CD4-positive, alpha-beta memory T cell (primary cell): ENCODE data around the gene ANKMY1. TPM values are rescaled to one million over a fixed set of nuclear protein-coding genes. Genes with fewer than 3 reads are reported as not detected.
A peak's percentile ranks its signal among the peaks of the same experiment; 100 is the strongest.

ENCODE experiments used
- CTCF ChIA-PET: fragments of 350-600 bp; sonication (Branson Sonifier 250); formaldehyde crosslinking; loops from one replicate; lab custom pipeline; 2021; ENCODE audit warnings: inconsistent platforms; ENCODE audit not compliant: partially characterized antibody; lab: Charles Lee
- POLR2A ChIA-PET: fragments of 350-600 bp; sonication (Branson Sonifier 250); formaldehyde crosslinking; loops from one replicate; lab custom pipeline; 2021; ENCODE audit not compliant: partially characterized antibody; lab: Charles Lee
- DNase-seq, 5 donors: peaks; one replicate each; pipeline versions ENCODE4 v3.0.0 to v3.0.0-alpha.2; 2020 to 2022; ENCODE audit warnings: mixed read lengths in 1 of 5
- H3K27ac ChIP-seq: one replicate; pipeline ENCODE4 v1.7.0; 2013; ENCODE audit warnings: low read depth, low read length
- H3K27me3 ChIP-seq: 2 replicates; pipeline ENCODE4 v1.7.0; 2013; ENCODE audit warnings: mild to moderate bottlenecking, low read length, moderate library complexity; ENCODE audit not compliant: insufficient read depth
- H3K36me3 ChIP-seq: 2 replicates; pipeline ENCODE4 v1.7.0; 2013; ENCODE audit warnings: mild to moderate bottlenecking, low read length, moderate library complexity; ENCODE audit not compliant: insufficient read depth
- H3K4me1 ChIP-seq: 2 replicates; pipeline ENCODE4 v1.7.0; 2013; ENCODE audit warnings: mild to moderate bottlenecking, low read length, moderate library complexity; ENCODE audit not compliant: insufficient read depth
- H3K4me3 ChIP-seq, 2 donors: one replicate each; pipeline ENCODE4 v1.7.0; 2013; ENCODE audit warnings: low read length in 2 of 2, mild to moderate bottlenecking in 1 of 2
- H3K9me3 ChIP-seq, 2 donors: one replicate each; pipeline ENCODE4 v1.7.0; 2013; ENCODE audit warnings: low read length in 2 of 2, control low read depth in 1 of 2; ENCODE audit not compliant: control insufficient read depth in 1 of 2
- H3K27ac Mint-ChIP-seq, 7 donors: one replicate each; pipeline ENCODE4 v1.8.0; 2020 to 2021; ENCODE audit warnings: mixed read lengths in 7 of 7, mild to moderate bottlenecking in 6 of 7, inconsistent platforms in 3 of 7, moderate library complexity in 3 of 7
- H3K27me3 Mint-ChIP-seq, 2 donors: one replicate each; pipeline ENCODE4 v1.8.0; 2020 to 2021; ENCODE audit warnings: mixed read lengths in 2 of 2
- H3K36me3 Mint-ChIP-seq, 2 donors: one replicate each; pipeline ENCODE4 v1.8.0; 2020 to 2021; ENCODE audit warnings: mixed read lengths in 2 of 2, inconsistent platforms in 1 of 2, mild to moderate bottlenecking in 1 of 2
- H3K4me1 Mint-ChIP-seq, 4 donors: one replicate each; pipeline ENCODE4 v1.8.0; 2020 to 2021; ENCODE audit warnings: mixed read lengths in 4 of 4, mild to moderate bottlenecking in 1 of 4
- H3K4me3 Mint-ChIP-seq, 8 donors: one replicate each; pipeline ENCODE4 v1.8.0; 2020 to 2021; ENCODE audit warnings: mixed read lengths in 8 of 8, mild to moderate bottlenecking in 7 of 8, moderate library complexity in 6 of 8, inconsistent platforms in 3 of 8
- H3K9me3 Mint-ChIP-seq, 8 donors: one replicate each; pipeline ENCODE4 v1.8.0; 2020 to 2021; ENCODE audit warnings: mixed read lengths in 8 of 8, mild to moderate bottlenecking in 5 of 8, inconsistent platforms in 3 of 8, moderate library complexity in 1 of 8
- intact Hi-C: fragments of 100-400 bp; cut with micrococcal nuclease; formaldehyde crosslinking; loops from one replicate; pipeline ENCODE4 v1.15.1; 2023
- polyA plus RNA-seq, 2 donors: library from polyadenylated mRNA; unstranded; fragments of 300-500 nt; fragmentation: Illumina TruSeq; gene quantifications; one replicate each; pipeline ENCODE4 v1.2.3, GENCODE V29; 2021
- total RNA-seq, 2 experiments: library from RNA; stranded (reverse); gene quantifications; one replicate each; pipeline ENCODE4 v1.2.3, GENCODE V29; 2021

Gene ANKMY1
- total and polyA plus RNA-seq, 4 experiments from 2014 or later = 9.4 to 84.8 (median 43.3) TPM

DNA sequence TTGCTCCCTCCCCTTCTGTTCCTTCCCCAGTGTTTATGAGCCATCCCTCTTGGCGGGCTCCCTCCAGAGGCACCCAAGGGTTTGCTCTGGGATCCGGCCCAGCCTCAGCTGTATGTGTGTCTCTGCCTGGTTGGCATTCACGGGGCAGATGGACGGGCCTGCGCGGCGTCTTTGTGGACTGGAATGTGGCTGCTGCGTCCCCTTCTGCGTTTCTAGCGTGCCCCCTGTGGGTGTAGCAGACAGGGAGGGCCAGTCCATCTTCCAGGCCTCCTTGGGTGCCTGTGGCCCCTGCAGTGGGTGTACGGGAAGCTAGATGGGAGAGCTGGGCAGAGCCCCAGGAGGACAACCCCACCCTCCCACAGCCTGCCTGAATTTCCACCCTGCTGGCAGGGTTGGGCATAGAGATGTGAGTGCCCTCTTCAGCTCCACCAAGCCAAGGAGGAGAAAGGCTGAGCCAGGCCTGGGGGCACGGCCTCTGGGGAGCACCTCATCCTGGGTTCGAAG lies 106.6 kb downstream of the ANKMY1 start:
- Mint-ChIP-seq H3K4me3 (peak overlapping the region in 4 of 8 donors; percentile 8 to 82 (median 32)), H3K27me3 (peaks cover 19 to 31% of the 10 kb centered on the region in 2 donors), H3K9me3 (peaks cover 0 to 1% (median 0%) of the 10 kb centered on the region in 8 donors), H3K27ac (no peak overlapping the region), H3K36me3 (no peaks in the 10 kb centered on the region), H3K4me1 (peaks cover 4 to 18% (median 10%) of the 10 kb centered on the region in 4 donors)
- DNase-seq = peak in 1 of 5 donors; percentile 9
- Histone ChIP-seq H3K27me3 (peaks cover 18% of the 10 kb centered on the region), H3K4me1 (peaks cover 11% of the 10 kb centered on the region), H3K4me3 (no peak overlapping the region), H3K36me3 (no peaks in the 10 kb centered on the region), H3K9me3 (no peaks in the 10 kb centered on the region), H3K27ac (no peak overlapping the region)
- ChIA-PET CTCF (no interaction called here), POLR2A (no interaction called here)
- intact Hi-C loops = no loop called here

DNA sequence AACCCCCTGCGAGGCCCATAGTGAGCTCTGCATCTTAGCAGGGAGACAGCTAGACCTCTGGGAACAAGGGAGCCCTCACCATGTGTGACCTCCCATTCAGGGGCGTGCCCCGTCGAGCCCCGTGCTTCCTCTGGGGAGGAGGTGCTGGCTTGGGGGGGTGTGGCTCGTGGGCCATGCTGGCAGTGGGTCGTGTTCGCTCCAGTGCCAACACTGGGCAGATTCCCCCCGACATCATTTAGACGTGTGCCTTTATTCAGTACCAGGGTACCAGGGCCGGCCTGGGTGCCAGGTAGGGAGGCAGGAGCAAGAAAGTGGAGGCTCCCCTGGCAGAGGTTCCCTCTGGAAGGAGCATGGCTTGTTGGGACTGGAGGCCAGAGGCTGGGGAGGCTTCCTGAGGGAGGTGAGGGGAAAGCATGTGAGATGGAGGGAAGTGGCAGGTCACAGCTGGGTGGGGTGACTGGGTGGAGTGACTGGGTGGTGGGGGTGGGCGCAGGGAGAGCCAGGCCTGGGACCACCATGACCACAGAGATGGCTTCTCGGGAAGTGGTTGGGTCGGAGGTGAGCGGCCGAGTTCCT lies 107.2 kb downstream of the ANKMY1 start:
- Histone ChIP-seq H3K4me1 (peaks cover 11% of the 10 kb centered on the region), H3K4me3 (no peak overlapping the region), H3K36me3 (no peaks in the 10 kb centered on the region), H3K9me3 (no peaks in the 10 kb centered on the region), H3K27ac (no peak overlapping the region), H3K27me3 (peaks cover 18% of the 10 kb centered on the region)
- H3K27me3 Mint-ChIP-seq = peaks cover 19 to 31% of the 10 kb centered on the region in 2 donors
- peaks cover 0 to 1% (median 0%) of the 10 kb centered on the region in 8 donors for H3K9me3 Mint-ChIP-seq
- H3K4me3 Mint-ChIP-seq = peak overlapping the region in 2 of 8 donors; percentile 12 to 20
- ChIA-PET POLR2A (no interaction called here), CTCF (no interaction called here)
- DNase-seq = peak in 1 of 5 donors; percentile 8
- intact Hi-C loops = no loop called here
- no peaks in the 10 kb centered on the region for H3K36me3 Mint-ChIP-seq
- H3K4me1 Mint-ChIP-seq = peaks cover 4 to 18% (median 10%) of the 10 kb centered on the region in 4 donors
- H3K27ac Mint-ChIP-seq = no peak overlapping the region

DNA sequence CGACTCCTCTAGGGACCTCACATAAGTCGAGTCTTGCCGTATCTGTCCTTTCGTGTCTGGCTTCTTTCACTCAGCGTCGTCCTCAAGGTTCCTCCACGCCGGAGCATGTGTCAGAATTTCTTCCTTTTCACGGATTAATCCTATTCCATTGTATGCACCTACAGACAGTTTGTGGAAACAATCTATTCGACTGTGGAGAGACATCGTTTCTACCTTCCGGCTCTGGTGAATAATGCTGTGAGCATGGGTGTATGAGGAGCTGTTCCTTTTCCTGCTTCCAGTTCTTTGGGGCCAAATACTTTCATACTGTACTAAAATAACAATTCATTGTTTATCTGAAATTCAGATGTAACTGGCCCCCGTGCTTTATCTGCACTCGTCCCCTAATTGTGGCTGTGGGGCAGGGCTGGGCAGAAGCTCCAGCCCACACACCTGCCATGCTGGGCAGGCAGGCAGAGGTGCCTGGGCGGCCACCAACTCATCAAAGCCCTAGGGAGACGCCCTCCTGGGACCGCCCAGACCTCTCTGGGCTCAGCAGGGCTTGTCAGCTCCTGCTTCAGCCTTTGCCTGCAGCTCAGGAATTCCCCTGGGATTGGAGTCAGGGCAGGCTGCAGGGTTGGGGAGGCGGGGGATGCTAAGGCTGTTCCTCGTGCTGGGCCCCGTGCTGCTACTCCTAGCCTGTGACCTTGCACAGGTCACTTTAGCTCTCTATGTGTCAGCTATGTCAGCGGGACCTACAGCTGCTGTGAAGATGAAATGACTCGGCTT lies 107.8 kb downstream of the ANKMY1 start:
- no peaks in the 10 kb centered on the region for H3K36me3 Mint-ChIP-seq
- peaks cover 16% of the 10 kb centered on the region for H3K27me3 ChIP-seq
- peaks cover 4 to 17% (median 10%) of the 10 kb centered on the region in 4 donors for H3K4me1 Mint-ChIP-seq
- H3K36me3 ChIP-seq = no peaks in the 10 kb centered on the region
- CTCF ChIA-PET = no interaction called here
- peak in 1 of 5 donors; percentile 9 for DNase-seq
- intact Hi-C loops = no loop called here
- POLR2A ChIA-PET = no interaction called here
- H3K4me3 Mint-ChIP-seq = peak overlapping the region in 2 of 8 donors; percentile 12 to 20
- H3K27ac ChIP-seq = no peak overlapping the region
- H3K27ac Mint-ChIP-seq = no peak overlapping the region
- H3K4me3 ChIP-seq = no peak overlapping the region
- peaks cover 0 to 1% (median 0%) of the 10 kb centered on the region in 8 donors for H3K9me3 Mint-ChIP-seq
- H3K27me3 Mint-ChIP-seq = peaks cover 19 to 33% of the 10 kb centered on the region in 2 donors
- H3K9me3 ChIP-seq = no peaks in the 10 kb centered on the region
- H3K4me1 ChIP-seq = peaks cover 11% of the 10 kb centered on the region

DNA sequence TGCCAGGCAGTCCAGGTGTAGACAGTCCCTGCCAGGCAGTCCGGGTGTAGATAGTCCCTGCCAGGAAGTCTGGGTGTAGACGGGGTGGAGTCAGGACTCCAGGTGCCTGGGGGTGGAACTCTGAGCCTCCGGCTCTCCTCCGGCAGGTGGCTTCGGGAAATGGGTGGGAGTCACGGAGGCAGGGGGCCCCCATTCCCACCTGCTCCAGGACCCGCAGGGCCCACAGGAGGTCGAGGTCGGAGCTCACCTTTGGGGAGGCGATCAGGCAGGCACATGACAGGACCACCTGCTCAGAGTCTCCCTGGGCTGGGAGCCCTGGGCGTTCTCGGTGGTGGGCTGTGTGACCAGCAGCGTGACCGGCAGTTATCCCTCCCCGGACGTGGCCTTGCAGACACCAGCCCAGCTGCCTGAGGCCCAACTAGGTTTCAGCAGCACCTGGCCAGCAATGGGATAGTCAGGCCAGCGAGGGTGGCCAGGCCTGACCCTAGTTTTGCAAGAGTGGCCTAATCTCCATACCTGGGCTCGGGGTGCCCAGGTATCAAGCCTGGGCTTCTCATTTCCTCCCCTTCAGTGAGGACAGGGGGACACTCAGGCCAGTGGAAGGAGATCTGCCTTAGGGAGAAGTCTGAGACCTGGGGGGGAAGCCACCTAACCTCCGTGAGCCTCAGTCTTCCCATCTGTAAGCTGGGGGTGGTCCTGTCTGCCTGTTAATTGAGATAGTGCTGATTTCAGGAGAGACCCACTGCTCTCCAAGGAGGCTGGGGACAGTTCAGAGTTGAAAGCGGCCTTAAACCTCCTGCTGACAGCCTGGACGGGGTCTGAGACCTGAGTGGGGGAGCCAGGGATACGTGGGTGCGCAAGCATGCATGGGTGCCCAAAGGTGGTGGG lies 109.2 kb downstream of the ANKMY1 start:
- Mint-ChIP-seq H3K27me3 (peaks cover 10 to 22% of the 10 kb centered on the region in 2 donors), H3K4me3 (no peak overlapping the region), H3K9me3 (no peaks in the 10 kb centered on the region), H3K4me1 (peaks cover 0 to 5% (median 3%) of the 10 kb centered on the region in 4 donors), H3K27ac (no peak overlapping the region), H3K36me3 (no peaks in the 10 kb centered on the region)
- intact Hi-C loops = no loop called here
- CTCF ChIA-PET = no interaction called here
- peaks cover 5% of the 10 kb centered on the region for H3K4me1 ChIP-seq
- peaks cover 6% of the 10 kb centered on the region for H3K27me3 ChIP-seq
- POLR2A ChIA-PET = no interaction called here
- no peak overlapping the region for H3K27ac ChIP-seq
- no peaks in the 10 kb centered on the region for H3K9me3 ChIP-seq
- no peak overlapping the region for H3K4me3 ChIP-seq
- peak in 1 of 5 donors; percentile 31 for DNase-seq
- H3K36me3 ChIP-seq = no peaks in the 10 kb centered on the region

DNA sequence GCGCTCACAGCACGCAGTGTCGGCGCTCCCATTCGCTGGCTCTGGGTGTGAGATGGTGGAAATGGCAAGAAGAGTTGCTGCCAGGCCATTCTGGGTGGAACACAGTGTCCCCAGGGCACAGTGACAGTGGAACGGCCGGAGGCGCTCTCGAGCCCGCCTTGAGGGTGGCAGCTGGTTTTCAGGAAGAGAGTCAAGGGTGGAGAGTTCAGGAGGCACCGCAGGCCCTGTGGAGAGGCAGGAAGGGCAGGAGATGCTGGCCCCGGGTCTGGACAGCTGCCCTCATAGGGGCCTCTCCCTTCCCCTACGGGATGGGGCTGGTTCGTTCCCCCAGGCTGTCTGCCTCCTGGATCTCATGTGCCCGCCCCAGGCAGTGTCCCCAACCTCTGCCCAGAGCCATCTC lies 109.9 kb downstream of the ANKMY1 start:
- DNase-seq = no peak
- Mint-ChIP-seq H3K9me3 (no peaks in the 10 kb centered on the region), H3K27me3 (peaks cover 10 to 22% of the 10 kb centered on the region in 2 donors), H3K36me3 (no peaks in the 10 kb centered on the region), H3K4me1 (peaks cover 0 to 5% (median 3%) of the 10 kb centered on the region in 4 donors), H3K27ac (no peak overlapping the region), H3K4me3 (peak overlapping the region in 1 of 8 donors; percentile 68)
- no peaks in the 10 kb centered on the region for H3K9me3 ChIP-seq
- ChIA-PET CTCF (no interaction called here), POLR2A (no interaction called here)
- intact Hi-C loops = no loop called here
- H3K4me3 ChIP-seq = no peak overlapping the region
- H3K4me1 ChIP-seq = peaks cover 5% of the 10 kb centered on the region
- peaks cover 6% of the 10 kb centered on the region for H3K27me3 ChIP-seq
- H3K36me3 ChIP-seq = no peaks in the 10 kb centered on the region
- no peak overlapping the region for H3K27ac ChIP-seq

DNA sequence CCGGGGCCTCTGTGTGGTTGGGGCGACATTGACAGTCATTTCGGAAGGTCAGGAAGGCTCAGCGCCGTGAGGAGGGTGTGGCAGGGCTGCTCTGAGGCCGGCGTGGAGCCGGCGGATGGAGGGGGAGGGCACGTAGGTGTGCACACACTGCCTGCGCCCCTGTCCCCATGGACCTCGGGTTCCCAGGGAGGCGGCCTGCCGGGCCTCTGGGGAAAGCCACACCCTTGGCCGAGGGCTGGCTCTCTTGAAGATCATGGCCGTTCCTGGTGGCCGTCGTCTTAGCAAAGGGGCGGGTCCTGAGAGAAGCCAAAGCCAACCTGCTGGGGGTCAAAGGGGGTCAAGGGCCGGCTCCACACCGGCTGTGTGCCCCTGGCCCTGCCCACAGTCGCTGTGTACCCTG lies 110.5 kb downstream of the ANKMY1 start:
- H3K27ac ChIP-seq = no peak overlapping the region
- Mint-ChIP-seq H3K27me3 (peaks cover 10 to 22% of the 10 kb centered on the region in 2 donors), H3K4me1 (peaks cover 0 to 5% (median 3%) of the 10 kb centered on the region in 4 donors), H3K27ac (no peak overlapping the region), H3K9me3 (no peaks in the 10 kb centered on the region), H3K4me3 (peak overlapping the region in 1 of 8 donors; percentile 42), H3K36me3 (no peaks in the 10 kb centered on the region)
- peak in 1 of 5 donors; percentile 15 for DNase-seq
- H3K9me3 ChIP-seq = no peaks in the 10 kb centered on the region
- no peaks in the 10 kb centered on the region for H3K36me3 ChIP-seq
- peaks cover 4% of the 10 kb centered on the region for H3K4me1 ChIP-seq
- intact Hi-C loops = no loop called here
- POLR2A ChIA-PET = no interaction called here
- peaks cover 6% of the 10 kb centered on the region for H3K27me3 ChIP-seq
- CTCF ChIA-PET = no interaction called here
- H3K4me3 ChIP-seq = no peak overlapping the region
